H1 (cell line): ENCODE measurements around the gene VWA7. TPM values are rescaled to one million over a fixed set of nuclear protein-coding genes. Genes with fewer than 3 reads are reported as not detected.
A peak's percentile ranks its signal among the peaks of the same experiment; 100 is the strongest.
"Not testable (repeated sequence)": the region's sequence is repeated elsewhere in the genome, so short reads cannot be mapped to it uniquely, and the experiment has no call there.

Experiments
- CTCF ChIA-PET: fragments of 300-600 bp; sonication (Branson Sonifier 250); formaldehyde crosslinking; loops from one replicate; lab custom pipeline; 2021; ENCODE audit not compliant: partially characterized antibody; lab: Charles Lee
- POLR2A ChIA-PET: fragments of 300-600 bp; sonication (Branson Sonifier 250); formaldehyde crosslinking; loops from one replicate; lab custom pipeline; 2021; ENCODE audit warnings: inconsistent platforms; ENCODE audit not compliant: partially characterized antibody; lab: Charles Lee
- DNase-seq, 2 experiments: peaks; one replicate each; pipeline versions ENCODE4 v3.0.0 to v3.0.0-alpha.2; 2010 to 2022; ENCODE audit warnings: low spot score in 2 of 2, low read depth in 1 of 2, mixed read lengths in 1 of 2
- FAIRE-seq: peaks from 2 replicates; lab custom pipeline; 2011; peaks lifted over from hg19 to GRCh38; lab: Jason Lieb, UNC
- H2AFZ ChIP-seq: 2 replicates; pipeline ENCODE4 v1.8.1; 2012; ENCODE audit warnings: low read length, inconsistent platforms
- H2AK5ac ChIP-seq: 2 replicates; pipeline ENCODE4 v1.6.1; 2013; ENCODE audit warnings: low read depth, low read length
- H2BK120ac ChIP-seq: replicated peaks from 2 replicates; pipeline ENCODE3; 2013; ENCODE audit warnings: low read depth, low read length, inconsistent platforms
- H2BK12ac ChIP-seq: 2 replicates; pipeline ENCODE4 v1.6.1; 2013; ENCODE audit warnings: low read depth, low read length
- H2BK15ac ChIP-seq: 2 replicates; pipeline ENCODE4 v1.6.1; 2013; ENCODE audit warnings: low read length
- H2BK20ac ChIP-seq: 2 replicates; pipeline ENCODE4 v1.6.1; 2013; ENCODE audit warnings: low read length
- H2BK5ac ChIP-seq: 2 replicates; pipeline ENCODE4 v1.6.1; 2013; ENCODE audit warnings: low read depth, low read length
- H3K14ac ChIP-seq: 2 replicates; pipeline ENCODE4 v1.6.1; 2013; ENCODE audit warnings: inconsistent platforms; ENCODE audit not compliant: insufficient read length
- H3K18ac ChIP-seq: 2 replicates; pipeline ENCODE4 v1.6.1; 2013; ENCODE audit warnings: low read length; ENCODE audit errors: extremely low read depth
- H3K23ac ChIP-seq: 2 replicates; pipeline ENCODE4 v1.6.1; 2013; ENCODE audit warnings: inconsistent platforms; ENCODE audit not compliant: insufficient read length
- H3K23me2 ChIP-seq: 2 replicates; pipeline ENCODE4 v1.6.1; 2013; ENCODE audit warnings: low read depth, low read length
- H3K27ac ChIP-seq: 2 replicates; pipeline ENCODE4 v1.6.1; 2011; ENCODE audit warnings: low read depth, low read length, inconsistent platforms
- H3K27me3 ChIP-seq, 4 experiments: replicated peaks in 1 of 4; 1 replicate in 1 of 4; 2 replicates in 3 of 4; pipeline versions ENCODE4 v1.6.1 to v1.8.1; 2011 to 2013; ENCODE audit warnings: low read length in 3 of 4, mild to moderate bottlenecking in 3 of 4, inconsistent platforms in 2 of 4, mixed read lengths in 2 of 4, moderate library complexity in 1 of 4; ENCODE audit not compliant: control insufficient read depth in 3 of 4, insufficient read depth in 3 of 4; ENCODE audit errors: extremely low read depth in 1 of 4
- H3K36me3 ChIP-seq, 4 experiments: 2 replicates each; pipeline versions ENCODE4 v1.6.1 to v1.8.1; 2011 to 2013; ENCODE audit warnings: mild to moderate bottlenecking in 4 of 4, low read length in 3 of 4, moderate library complexity in 2 of 4, control low read depth in 1 of 4, inconsistent platforms in 1 of 4; ENCODE audit not compliant: insufficient read depth in 4 of 4, control insufficient read depth in 2 of 4
- H3K4ac ChIP-seq: replicated peaks from 2 replicates; pipeline ENCODE3; 2013; ENCODE audit warnings: low read length, low read depth, mixed read lengths, inconsistent platforms; ENCODE audit not compliant: insufficient read length
- H3K4me1 ChIP-seq, 4 experiments: replicated peaks in 1 of 4; 1 replicate in 1 of 4; 2 replicates in 3 of 4; pipeline versions ENCODE4 v1.6.1 to v1.8.1; 2011 to 2013; ENCODE audit warnings: low read length in 3 of 4, inconsistent platforms in 2 of 4, mixed read lengths in 1 of 4; ENCODE audit not compliant: insufficient read depth in 4 of 4, control insufficient read depth in 3 of 4
- H3K4me2 ChIP-seq, 2 experiments: 2 replicates each; pipeline versions ENCODE4 v1.6.1 to v1.8.1; 2011 to 2013; ENCODE audit warnings: low read depth in 2 of 2, low read length in 2 of 2, control low read depth in 1 of 2, inconsistent platforms in 1 of 2, mild to moderate bottlenecking in 1 of 2; ENCODE audit not compliant: insufficient read depth in 1 of 2
- H3K4me3 ChIP-seq, 4 experiments: fragments of 200-600, 300-600 bp in 1 of 4; sonication (generic), shearing (Covaris generic), sonication (Bioruptor Twin) in 1 of 4; 2 replicates each; pipeline versions ENCODE4 v1.5.1 to v1.8.1; 2011 to 2016; ENCODE audit warnings: low read length in 4 of 4, low read depth in 3 of 4, control low read depth in 2 of 4, inconsistent platforms in 2 of 4, mild to moderate bottlenecking in 2 of 4, mixed read lengths in 1 of 4, moderate library complexity in 1 of 4; ENCODE audit not compliant: insufficient read depth in 2 of 4; ENCODE audit errors: extremely low read depth in 1 of 4
- H3K56ac ChIP-seq: replicated peaks from 2 replicates; pipeline ENCODE3; 2013; ENCODE audit warnings: low read depth, mild to moderate bottlenecking, mixed read lengths, low read length, inconsistent platforms; ENCODE audit not compliant: insufficient read length
- H3K79me1 ChIP-seq: 2 replicates; pipeline ENCODE4 v1.6.1; 2013; ENCODE audit warnings: low read depth, low read length, control low read depth
- H3K79me2 ChIP-seq, 2 experiments: 2 replicates each; pipeline versions ENCODE4 v1.6.1 to v1.8.1; 2012 to 2013; ENCODE audit warnings: low read length in 2 of 2, mild to moderate bottlenecking in 2 of 2, inconsistent platforms in 1 of 2; ENCODE audit not compliant: insufficient read depth in 2 of 2, control insufficient read depth in 1 of 2
- H3K9ac ChIP-seq, 4 experiments: replicated peaks in 1 of 4; 1 replicate in 1 of 4; 2 replicates in 3 of 4; pipeline versions ENCODE4 v1.6.1 to v1.8.1; 2011 to 2013; ENCODE audit warnings: low read depth in 3 of 4, low read length in 3 of 4, control low read depth in 2 of 4, mild to moderate bottlenecking in 2 of 4, moderate library complexity in 2 of 4, inconsistent platforms in 1 of 4; ENCODE audit errors: extremely low read depth in 1 of 4
- H3K9me3 ChIP-seq, 2 experiments: 2 replicates each; pipeline versions ENCODE4 v1.6.1 to v1.8.1; 2012 to 2013; ENCODE audit warnings: mild to moderate bottlenecking in 2 of 2, moderate library complexity in 2 of 2, control low read depth in 1 of 2, inconsistent platforms in 1 of 2, low read depth in 1 of 2, low read length in 1 of 2, mixed read lengths in 1 of 2; ENCODE audit not compliant: insufficient read depth in 2 of 2
- H4K20me1 ChIP-seq, 2 experiments: replicated peaks in 1 of 2; 2 replicates each; pipeline versions ENCODE3 to v1.8.1; 2011 to 2013; ENCODE audit warnings: inconsistent platforms in 2 of 2, low read length in 2 of 2, mild to moderate bottlenecking in 1 of 2; ENCODE audit not compliant: insufficient read depth in 2 of 2, control insufficient read depth in 1 of 2
- H4K5ac ChIP-seq: 2 replicates; pipeline ENCODE4 v1.6.1; 2013; ENCODE audit warnings: low read length, low read depth, mixed read lengths, inconsistent platforms; ENCODE audit not compliant: insufficient read length
- H4K8ac ChIP-seq: 2 replicates; pipeline ENCODE4 v1.8.0; 2013; ENCODE audit warnings: mild to moderate bottlenecking, moderate library complexity, low read length, inconsistent platforms; ENCODE audit not compliant: insufficient read depth; ENCODE audit errors: extremely low read depth
- H4K91ac ChIP-seq: replicated peaks from 2 replicates; pipeline ENCODE3; 2013; ENCODE audit warnings: low read length, mixed read lengths, inconsistent platforms; ENCODE audit not compliant: insufficient read length
- WGBS, 2 experiments: shearing (Covaris generic) in 1 of 2; methylation state at CpG; one replicate each; pipeline versions ENCODE4 v1.1.6 to v1.1.7; 2013 to 2015; ENCODE audit warnings: low lambda C conversion rate in 2 of 2, mixed read lengths in 2 of 2, inconsistent platforms in 1 of 2, low coverage in 1 of 2, missing lambda C conversion rate in 1 of 2; ENCODE audit not compliant: insufficient replicate concordance in 2 of 2, insufficient coverage in 1 of 2, insufficient read length in 1 of 2; ENCODE audit errors: extremely low coverage in 1 of 2, missing lambda C conversion rate in 1 of 2; 5-methylcytosine and 5-hydroxymethylcytosine counted together
- polyA plus RNA-seq, 7 experiments: library from polyadenylated mRNA; depleted of rRNA in 3 of 7; stranded (reverse) in 5 of 7; unstranded in 2 of 7; fragments of >200 nt in 5 of 7; fragments of 200-250 nt in 2 of 7; gene quantifications; 1 replicate in 5 of 7; 2 replicates in 1 of 7; 4 replicates in 1 of 7; pipeline versions ENCODE4 v1.2.1 to v1.2.3, GENCODE V29; 2011 to 2013; ENCODE audit warnings: missing spikeins in 2 of 7, mixed read lengths in 2 of 7
- total RNA-seq: library from RNA; stranded (reverse); fragmentation: NEBNext Ultra II Directional; extraction: Animal tissue kit (Norgen Biotek cat#: 25700); gene quantifications from 2 replicates; pipeline ENCODE4 v1.2.1, GENCODE V29; 2021

VWA7 gene
- total and polyA plus RNA-seq, 2 of the 8 experiments (the other 6 are each of a cell fraction or from before 2014, with no cell fraction given): 0.82 to 2.1 TPM

DNA sequence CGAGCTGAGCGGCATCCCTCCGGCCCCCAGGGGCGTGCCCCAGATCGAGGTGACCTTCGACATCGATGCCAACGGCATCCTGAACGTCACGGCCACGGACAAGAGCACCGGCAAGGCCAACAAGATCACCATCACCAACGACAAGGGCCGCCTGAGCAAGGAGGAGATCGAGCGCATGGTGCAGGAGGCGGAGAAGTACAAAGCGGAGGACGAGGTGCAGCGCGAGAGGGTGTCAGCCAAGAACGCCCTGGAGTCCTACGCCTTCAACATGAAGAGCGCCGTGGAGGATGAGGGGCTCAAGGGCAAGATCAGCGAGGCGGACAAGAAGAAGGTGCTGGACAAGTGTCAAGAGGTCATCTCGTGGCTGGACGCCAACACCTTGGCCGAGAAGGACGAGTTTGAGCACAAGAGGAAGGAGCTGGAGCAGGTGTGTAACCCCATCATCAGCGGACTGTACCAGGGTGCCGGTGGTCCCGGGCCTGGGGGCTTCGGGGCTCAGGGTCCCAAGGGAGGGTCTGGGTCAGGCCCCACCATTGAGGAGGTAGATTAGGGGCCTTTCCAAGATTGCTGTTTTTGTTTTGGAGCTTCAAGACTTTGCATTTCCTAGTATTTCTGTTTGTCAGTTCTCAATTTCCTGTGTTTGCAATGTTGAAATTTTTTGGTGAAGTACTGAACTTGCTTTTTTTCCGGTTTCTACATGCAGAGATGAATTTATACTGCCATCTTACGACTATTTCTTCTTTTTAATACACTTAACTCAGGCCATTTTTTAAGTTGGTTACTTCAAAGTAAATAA is 40.2 kb upstream of the VWA7 start:
- H3K27ac ChIP-seq, H3K27me3 ChIP-seq, H3K79me1 ChIP-seq, H4K91ac ChIP-seq, H3K18ac ChIP-seq, H4K5ac ChIP-seq, H3K79me2 ChIP-seq, H3K4ac ChIP-seq, H3K14ac ChIP-seq, H3K23ac ChIP-seq, H2AFZ ChIP-seq, H3K36me3 ChIP-seq, DNase-seq, H2BK120ac ChIP-seq, FAIRE-seq, H2BK12ac ChIP-seq, H2BK15ac ChIP-seq, H3K9me3 ChIP-seq, H2BK20ac ChIP-seq, H2AK5ac ChIP-seq, H3K56ac ChIP-seq, H4K20me1 ChIP-seq, CTCF ChIA-PET, H3K9ac ChIP-seq, H3K4me1 ChIP-seq, H4K8ac ChIP-seq, H2BK5ac ChIP-seq: not testable (repeated sequence)
- peaks cover 11% of the 10 kb centered on the region for H3K23me2 ChIP-seq
- H3K4me2 ChIP-seq: peak overlapping the region; percentile 51 to 55
- peak overlapping the region in 2 of 4 experiments; percentile 18 to 46; a peak in 4 of 8 replicates for H3K4me3 ChIP-seq
- POLR2A ChIA-PET: interaction anchor here (0.6 to 10.9 kb wide), 6 partner anchors 9 to 103 kb away, joined by 3 to 136 read pairs (median 4); no protein-coding TSS in a partner anchor
- 80% methylated on average over 12 of the region's 37 CpGs; no CpG with 5 or more reads in 1 of the 2 experiments for WGBS, 2 experiments
